Activated CD8-positive, alpha-beta memory T cell treated with anti-CD3 and anti-CD28 coated beads, Interleukin-2, amount 50 U/mL, for 24 hours (primary cell): ENCODE measurements around the gene HOXA3.

Experiments used
- DNase-seq: peaks from one replicate; pipeline ENCODE4 v3.0.0-alpha.2; 2020; ENCODE audit errors: extremely low read depth

Gene HOXA3

DNA sequence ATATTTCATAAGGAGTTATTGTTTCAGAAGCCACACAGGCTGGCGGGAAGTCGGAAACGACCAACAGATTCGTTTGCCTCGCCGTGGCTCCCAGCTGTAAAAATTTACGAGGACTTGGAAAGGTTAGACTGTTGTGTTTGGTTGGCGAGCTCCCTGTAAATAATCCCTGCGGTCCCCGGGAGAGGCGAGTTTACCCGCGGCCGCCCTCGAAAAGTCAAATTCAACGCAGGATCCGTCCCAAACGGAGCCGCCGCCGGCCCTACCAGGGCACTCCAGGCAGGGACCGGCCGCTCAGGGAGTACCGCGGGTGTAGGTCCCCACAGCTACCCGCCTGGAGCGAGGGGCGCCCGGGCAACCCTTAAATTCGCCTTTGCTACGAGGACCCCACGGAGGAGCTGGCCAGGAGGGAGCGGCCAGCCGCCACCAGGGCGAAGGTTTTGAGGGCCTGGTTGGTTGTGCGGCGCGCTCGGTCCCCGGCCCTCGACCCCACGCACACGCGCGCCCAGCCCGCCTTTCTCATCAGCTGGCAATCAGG is 13.7 kb upstream of the HOXA3 start:
- no peak for DNase-seq

- DNase-seq: no peak
These were observed 13.0 kb upstream of the HOXA3 start, which contains the start of gene HOXA9 for GRCh38 chr7:27165089-27165995. TSS of gene HOXA9 (minus strand) at chr7:27165537. CDS start at chr7:27165457, 80 bp downstream.

GRCh38 chr7:27164367-27165088 is 12.1 kb upstream of the HOXA3 start:
- no peak for DNase-seq

GRCh38 chr7:27164045-27164366 is 11.6 kb upstream of the HOXA3 start:
- DNase-seq: no peak

- no peak for DNase-seq
These were observed 11.1 kb upstream of the HOXA3 start for GRCh38 chr7:27163288-27164044.

DNA sequence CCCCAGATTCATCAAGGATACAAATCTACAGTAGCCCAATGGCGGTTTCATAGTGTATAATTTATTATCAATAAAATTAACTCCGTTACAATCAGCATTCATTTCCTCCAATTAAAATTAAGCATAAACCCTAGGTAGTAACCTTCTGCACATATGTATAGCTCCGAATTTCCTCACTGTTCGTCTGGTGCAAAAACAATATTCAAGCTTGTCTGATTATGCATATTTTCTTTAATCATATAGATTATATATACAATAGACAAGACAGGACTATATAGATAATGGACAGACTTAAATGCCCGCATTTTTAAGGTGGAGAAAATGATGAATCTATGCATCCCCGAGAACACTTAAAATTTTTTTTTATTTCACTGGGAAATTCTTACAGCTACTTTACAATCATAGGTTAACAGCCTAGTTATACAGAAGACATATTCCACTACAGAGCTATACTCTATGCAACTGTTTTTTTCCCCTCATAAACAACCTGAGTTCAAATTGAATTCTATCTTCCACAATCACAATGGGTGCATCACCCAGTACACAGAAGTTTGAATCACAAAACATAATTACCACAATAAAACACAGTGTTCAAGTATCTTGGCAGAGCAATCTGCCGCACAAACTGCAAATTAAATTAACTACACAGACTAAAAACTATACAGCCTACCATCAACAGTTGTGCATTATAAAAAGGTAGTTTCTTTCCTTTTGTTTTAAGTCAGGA is 10.3 kb upstream of the HOXA3 start:
- no peak for DNase-seq

DNA sequence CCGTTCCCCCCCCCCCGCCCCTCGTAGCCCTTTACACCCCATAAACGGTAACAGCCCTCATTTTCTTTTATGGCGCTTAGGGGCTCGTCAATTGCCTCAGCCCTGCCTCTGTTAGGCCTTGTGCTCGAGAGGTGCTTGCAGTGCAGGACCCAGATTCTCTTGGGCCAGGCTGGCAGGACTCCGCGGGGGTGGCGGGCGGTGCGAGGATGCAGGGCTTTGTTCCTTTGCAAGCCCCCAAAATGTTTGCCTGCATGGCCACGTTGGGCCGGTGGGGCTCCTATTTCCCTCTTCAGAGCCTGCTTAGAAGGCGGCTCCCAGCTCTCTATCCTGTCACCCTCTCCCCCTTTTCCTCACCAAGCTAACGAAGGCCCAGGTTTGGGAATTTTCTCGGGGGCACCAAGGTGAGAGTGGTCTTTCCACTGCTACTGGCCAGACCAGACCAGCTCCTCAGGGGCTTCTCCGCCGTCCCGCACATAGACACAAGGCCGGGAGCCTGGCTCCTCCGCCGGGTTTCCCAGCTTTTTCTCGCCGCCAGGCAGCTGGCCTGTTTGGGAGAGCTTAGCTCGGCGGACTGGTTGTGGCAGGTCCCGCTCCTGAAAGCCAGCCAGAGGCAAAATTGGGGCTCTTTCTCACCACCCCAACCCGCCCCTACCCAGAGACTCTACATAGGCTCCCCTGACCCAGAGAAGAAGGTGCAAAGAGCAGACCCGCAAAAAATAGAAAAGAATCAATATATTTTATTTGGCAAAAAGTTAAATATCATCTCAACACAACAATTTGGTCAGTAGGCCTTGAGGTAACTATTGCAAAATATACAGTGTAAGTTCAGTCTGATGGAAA is 9.6 kb upstream of the HOXA3 start:
- DNase-seq: no peak

DNA sequence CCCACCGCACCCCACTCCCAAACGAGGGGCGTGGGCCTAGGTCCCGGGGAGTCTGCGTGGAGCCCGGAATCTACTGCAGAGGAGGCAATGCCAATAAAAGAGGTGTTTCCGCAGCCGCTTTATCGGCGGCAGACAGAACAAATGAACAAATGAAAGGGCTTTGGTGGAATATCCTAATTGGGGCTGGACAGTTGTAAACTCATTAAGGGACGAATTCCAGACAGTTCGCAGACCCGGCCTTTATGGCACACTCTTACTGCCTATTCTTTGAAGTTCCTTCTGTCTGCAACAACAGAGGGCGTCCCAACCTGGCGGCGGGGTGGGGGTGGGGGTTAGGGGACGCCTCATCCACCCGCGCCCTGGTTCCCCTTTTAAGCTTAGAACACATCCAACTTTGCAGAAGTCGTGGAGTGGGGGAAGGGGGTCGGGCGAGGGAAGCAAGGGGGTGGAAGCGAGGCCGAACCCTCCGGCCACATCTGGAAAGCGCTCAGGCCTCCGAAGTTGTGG is 8.9 kb upstream of the HOXA3 start:
- DNase-seq: no peak

GRCh38 chr7:27160546-27161213 is 8.3 kb upstream of the HOXA3 start:
- DNase-seq: peak; percentile 64

DNA sequence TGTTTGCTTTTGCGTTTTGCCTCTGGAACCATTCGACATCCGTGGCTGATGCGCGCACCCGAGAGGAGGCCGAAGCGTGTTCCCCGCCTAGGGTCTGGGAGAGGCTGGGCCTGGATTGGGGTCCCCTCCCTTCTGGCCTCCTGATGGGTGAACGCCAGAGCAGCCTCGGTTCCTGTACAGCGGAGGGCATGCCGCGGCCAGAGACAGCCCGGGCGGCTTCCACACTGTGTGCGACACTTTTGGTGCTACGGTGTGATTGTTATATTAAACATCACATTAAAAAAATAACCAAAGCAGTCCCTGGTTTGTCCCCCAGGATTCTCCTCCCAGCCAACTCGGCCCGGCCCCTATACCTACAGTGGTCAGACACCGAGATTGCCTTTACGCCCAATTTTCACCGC is 7.8 kb upstream of the HOXA3 start:
- DNase-seq: no peak

- no peak for DNase-seq
These were observed 7.1 kb upstream of the HOXA3 start for GRCh38 chr7:27159266-27160144.

GRCh38 chr7:27158436-27159265 is 6.3 kb upstream of the HOXA3 start:
- no peak for DNase-seq

- DNase-seq: no peak
These were observed 5.5 kb upstream of the HOXA3 start for GRCh38 chr7:27157702-27158431.

GRCh38 chr7:27156916-27157701 is 4.7 kb upstream of the HOXA3 start:
- DNase-seq: no peak

DNA sequence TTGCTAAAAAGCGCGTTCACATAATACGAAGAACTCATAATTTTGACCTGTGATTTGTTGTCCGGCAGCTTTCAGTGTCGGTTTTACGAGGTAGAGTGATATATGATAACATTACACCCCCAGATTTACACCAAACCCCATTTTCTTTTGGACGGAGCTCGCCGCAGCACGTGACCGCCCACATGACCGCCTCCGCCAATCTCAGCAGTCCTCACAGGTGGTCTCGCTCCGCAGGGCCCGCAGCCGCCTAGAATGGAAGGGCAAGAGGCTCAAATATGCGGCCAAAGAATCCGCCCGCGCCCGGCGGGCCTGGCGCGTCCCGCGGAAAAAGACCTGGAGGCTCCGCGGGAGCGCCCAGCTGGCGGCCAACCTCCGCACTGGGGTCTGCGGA is 4.1 kb upstream of the HOXA3 start, which contains the start of gene HOXA7:
Gene HOXA7 (minus strand): TSS at position 168 of the 391 bp plus-strand sequence. CDS start 130 bp downstream, at position 38.
- no peak for DNase-seq

DNA sequence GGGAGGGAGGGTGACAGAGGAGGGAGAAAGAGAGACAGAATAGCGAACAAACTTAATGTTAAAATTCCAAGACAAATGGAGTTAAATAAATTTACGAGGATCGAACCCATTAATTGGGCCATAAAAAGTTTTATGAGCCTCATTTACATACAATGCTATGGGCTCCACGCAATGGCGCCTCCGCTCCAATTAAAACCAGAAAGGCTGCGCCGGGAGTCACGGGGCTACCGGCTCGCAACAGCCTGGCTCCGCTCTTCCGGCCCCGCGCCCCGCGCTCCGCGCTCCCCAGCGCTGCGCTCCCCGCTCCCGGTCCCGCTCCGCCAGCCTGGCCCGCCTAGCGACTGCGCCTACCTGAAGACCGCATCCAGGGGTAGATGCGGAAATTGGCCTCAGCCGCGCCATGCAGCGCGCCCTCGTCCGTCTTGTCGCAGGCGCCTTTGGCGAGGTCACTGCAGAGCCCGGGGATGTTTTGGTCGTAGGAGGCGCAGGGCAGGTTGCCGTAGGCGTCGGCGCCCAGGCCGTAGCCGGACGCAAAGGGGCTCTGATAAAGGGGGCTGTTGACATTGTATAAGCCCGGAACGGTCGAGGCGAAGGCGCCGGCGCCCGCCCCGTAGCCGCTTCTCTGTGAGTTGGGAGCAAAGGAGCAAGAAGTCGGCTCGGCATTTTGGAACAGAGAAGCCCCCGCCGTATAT is 3.6 kb upstream of the HOXA3 start:
- no peak for DNase-seq
